GM18526 (cell line): Measurements from ENCODE around the gene LARP7.

ENCODE experiments used
- POLR2A ChIP-seq: IDR thresholded peaks from 3 replicates; pipeline ENCODE4 v1.6.1; 2011; ENCODE audit not compliant: insufficient read length; ENCODE audit errors: extremely low read depth

LARP7 gene

GRCh38 chr4:112704991-112705845 is 68.3 kb downstream of the LARP7 start:
- TF ChIP-seq POLR2A = no peak

GRCh38 chr4:112706840-112707207 is 69.9 kb downstream of the LARP7 start:
- TF ChIP-seq POLR2A = no peak
